Measurements from ENCODE around the gene OR10AD1.

- TF ChIP-seq EZH2 (IDR thresholded peaks at IDR 0.05; ENCODE audit: low read length) (no peak), CTCF (optimal IDR thresholded peaks at IDR 0.05 in 1 of 3, IDR thresholded peaks at IDR 0.05 in 1 of 3, conservative IDR thresholded peaks at IDR 0.05 in 1 of 3; ENCODE audit: extremely low read depth in 1 of 3, insufficient read depth in 2 of 3, low read length in 3 of 3) (no peak)
Measured at GRCh38 chr12:48176417-48176751, 26.7 kb downstream of the OR10AD1 start.

All from keratinocyte (primary cell).